ENCODE results near the gene ZNF827. TPM values are rescaled to one million over a fixed set of nuclear protein-coding genes. Genes with fewer than 3 reads are reported as not detected.

ZNF827 gene
- total RNA-seq, 1 donor from 2014 or later, result 19.5 TPM

DNA sequence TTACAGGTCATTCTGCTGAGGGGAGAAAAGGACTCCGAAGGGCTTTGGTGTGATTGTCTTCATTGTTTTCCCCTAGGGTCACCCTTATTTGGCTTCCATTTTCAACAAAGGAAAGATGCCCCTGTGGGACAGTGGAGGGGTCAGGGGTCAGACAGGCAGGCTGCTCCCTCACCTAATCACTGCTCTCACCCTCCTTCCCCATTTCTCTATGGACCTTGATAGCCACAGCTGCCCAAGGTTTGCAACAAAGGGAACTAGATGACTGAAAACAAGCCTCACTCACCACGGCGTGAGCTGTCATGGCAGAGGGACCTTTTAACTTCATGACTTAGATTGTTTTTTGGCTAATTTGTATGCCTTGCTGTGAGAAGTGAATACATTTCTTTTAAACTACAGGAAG, 218.0 kb downstream of the ZNF827 start:
- DNase-seq (ENCODE audit: low spot score in 2 of 2), result no peak
- intact Hi-C loops (cut with DNase I), result no loop called here
- H3K4me3 ChIP-seq, result no peak overlapping the region
- no peak overlapping the region for H3K27ac ChIP-seq
- no peaks in the 10 kb centered on the region for H3K27me3 ChIP-seq
- TF ChIP-seq, protein P1, sequence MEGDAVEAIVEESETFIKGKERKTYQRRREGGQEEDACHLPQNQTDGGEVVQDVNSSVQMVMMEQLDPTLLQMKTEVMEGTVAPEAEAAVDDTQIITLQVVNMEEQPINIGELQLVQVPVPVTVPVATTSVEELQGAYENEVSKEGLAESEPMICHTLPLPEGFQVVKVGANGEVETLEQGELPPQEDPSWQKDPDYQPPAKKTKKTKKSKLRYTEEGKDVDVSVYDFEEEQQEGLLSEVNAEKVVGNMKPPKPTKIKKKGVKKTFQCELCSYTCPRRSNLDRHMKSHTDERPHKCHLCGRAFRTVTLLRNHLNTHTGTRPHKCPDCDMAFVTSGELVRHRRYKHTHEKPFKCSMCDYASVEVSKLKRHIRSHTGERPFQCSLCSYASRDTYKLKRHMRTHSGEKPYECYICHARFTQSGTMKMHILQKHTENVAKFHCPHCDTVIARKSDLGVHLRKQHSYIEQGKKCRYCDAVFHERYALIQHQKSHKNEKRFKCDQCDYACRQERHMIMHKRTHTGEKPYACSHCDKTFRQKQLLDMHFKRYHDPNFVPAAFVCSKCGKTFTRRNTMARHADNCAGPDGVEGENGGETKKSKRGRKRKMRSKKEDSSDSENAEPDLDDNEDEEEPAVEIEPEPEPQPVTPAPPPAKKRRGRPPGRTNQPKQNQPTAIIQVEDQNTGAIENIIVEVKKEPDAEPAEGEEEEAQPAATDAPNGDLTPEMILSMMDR (IDR thresholded peaks at IDR 0.05), result no peak
- no peaks in the 10 kb centered on the region for H3K9me3 ChIP-seq
- no peaks in the 10 kb centered on the region for H3K36me3 ChIP-seq
- H3K4me1 ChIP-seq, result no peaks in the 10 kb centered on the region

DNA sequence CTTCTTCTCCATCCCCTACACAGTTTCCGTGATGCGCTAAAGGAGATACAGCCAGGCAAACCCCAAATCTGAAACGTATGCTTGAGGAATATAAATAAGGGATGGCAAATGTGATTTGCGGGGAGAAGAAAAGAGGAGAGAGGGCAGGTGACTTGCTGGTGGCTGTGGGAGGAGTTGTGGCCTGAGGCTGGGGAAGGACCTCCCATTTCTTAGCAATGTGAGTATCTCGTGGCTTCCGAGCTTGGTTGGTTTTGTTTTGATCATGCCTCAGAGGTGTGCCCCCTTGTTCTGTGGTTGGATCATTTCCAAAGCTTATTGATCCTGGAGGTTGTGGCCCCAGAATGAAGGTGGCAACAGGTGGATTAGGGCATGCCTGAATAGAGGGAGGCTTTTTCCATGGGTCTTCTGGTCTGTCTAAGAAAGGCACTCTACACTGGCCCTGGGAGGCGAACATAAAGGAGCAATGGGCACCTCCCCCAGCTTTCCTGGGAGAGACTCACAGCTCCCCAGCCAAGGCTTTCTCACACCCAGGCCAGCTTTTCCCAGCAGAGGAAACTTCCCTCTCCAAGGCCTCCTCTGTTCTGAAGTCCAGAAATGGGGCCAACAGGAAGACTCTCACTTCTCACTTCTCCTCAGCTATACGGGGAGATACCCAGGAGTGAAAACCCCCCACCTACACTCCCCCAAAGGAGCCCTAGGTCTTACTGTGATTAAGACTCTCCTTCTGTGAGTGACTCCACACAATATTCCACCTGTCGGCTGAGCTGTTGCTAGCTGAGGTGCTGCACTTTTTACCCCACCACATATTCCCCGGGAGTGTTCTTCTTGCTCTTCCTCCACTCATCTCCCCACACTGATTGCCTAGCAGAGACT, 218.6 kb downstream of the ZNF827 start:
- Histone ChIP-seq H3K36me3 (no peaks in the 10 kb centered on the region), H3K27me3 (no peaks in the 10 kb centered on the region), H3K9me3 (no peaks in the 10 kb centered on the region), H3K27ac (no peak overlapping the region), H3K4me1 (no peaks in the 10 kb centered on the region), H3K4me3 (no peak overlapping the region)
- intact Hi-C loops (cut with DNase I), result no loop called here
- no peak for DNase-seq (ENCODE audit: low spot score in 2 of 2)
- TF ChIP-seq, protein P1 (IDR thresholded peaks at IDR 0.05), result no peak

DNA sequence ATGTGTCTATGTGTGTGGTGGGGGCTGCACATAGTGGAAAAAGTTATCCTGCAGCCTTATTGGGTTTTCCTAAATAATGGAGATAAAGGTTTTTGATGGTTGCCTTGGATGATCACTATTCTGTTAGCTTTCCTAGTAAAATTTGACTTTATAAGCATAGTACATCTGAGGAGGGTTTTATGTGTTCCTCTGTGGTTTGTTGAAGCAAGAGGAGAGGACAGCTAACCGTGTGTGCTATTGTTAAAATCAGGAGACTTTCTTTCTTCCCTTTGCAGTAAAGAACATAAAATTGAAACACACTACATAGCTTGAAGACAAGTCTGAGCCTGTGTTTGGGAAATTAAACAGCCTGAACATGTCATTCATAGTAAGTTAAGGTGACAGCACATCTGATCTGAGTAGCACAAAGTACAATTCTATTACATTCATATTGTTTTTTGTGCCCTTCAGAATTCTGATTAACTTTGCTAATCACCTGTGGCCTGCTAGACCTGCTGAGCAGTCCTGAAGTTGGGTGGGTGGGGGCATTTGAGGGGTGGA, 221.9 kb downstream of the ZNF827 start:
- no peak for DNase-seq (ENCODE audit: low spot score in 2 of 2)
- Histone ChIP-seq H3K4me1 (no peaks in the 10 kb centered on the region), H3K27ac (no peak overlapping the region), H3K4me3 (no peak overlapping the region), H3K36me3 (no peaks in the 10 kb centered on the region), H3K27me3 (no peaks in the 10 kb centered on the region), H3K9me3 (peaks cover 0 to 4% of the 10 kb centered on the region in 2 donors)
- TF ChIP-seq, protein P1 (IDR thresholded peaks at IDR 0.05), result no peak
- intact Hi-C loops (cut with DNase I), result no loop called here

DNA sequence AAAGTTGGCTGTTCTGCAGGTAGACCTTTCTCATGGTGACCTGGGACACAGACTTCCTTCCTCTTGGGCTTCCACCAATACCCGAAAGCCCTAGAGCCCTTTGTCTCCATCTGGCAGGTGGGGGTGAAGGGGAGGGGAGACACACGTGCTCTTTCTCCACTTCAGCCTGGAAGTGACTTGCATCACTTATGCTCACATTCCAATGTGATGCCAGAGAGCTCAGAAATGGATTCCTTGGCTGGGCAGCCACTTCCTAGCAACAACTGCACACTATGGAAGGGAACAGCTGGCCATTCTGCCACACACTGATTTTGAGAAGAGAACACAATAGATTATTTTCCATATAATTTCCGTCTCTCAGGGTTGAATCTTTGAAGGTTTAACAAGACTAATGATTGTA, 222.4 kb downstream of the ZNF827 start:
- Histone ChIP-seq H3K27me3 (no peaks in the 10 kb centered on the region), H3K27ac (no peak overlapping the region), H3K9me3 (peaks cover 0 to 8% of the 10 kb centered on the region in 2 donors), H3K4me3 (no peak overlapping the region), H3K36me3 (no peaks in the 10 kb centered on the region), H3K4me1 (no peaks in the 10 kb centered on the region)
- intact Hi-C loops (cut with DNase I), result no loop called here
- TF ChIP-seq, protein P1 (IDR thresholded peaks at IDR 0.05), result no peak
- no peak for DNase-seq (ENCODE audit: low spot score in 2 of 2)

DNA sequence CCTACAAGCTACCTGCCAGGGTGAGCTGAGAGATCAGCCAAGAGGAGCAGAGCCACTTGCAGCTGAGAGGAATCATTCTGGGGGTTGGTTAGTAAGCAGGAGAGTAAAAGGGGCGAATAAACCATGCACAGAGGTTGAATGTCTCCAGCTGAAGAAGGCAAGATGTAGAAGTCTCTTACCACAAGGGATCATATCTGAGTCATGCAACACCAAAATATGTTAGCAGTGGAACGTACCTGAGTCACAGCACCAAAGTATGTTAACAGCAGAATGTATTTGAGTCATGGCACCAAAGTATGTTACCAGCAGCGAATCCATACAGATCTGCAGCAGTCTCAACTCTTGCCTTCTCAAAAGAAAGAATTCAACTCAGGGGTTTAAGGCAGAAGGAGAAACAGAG, 228.8 kb downstream of the ZNF827 start:
- TF ChIP-seq, protein P1 (IDR thresholded peaks at IDR 0.05), result no peak
- H3K27me3 ChIP-seq, result no peaks in the 10 kb centered on the region
- H3K27ac ChIP-seq, result no peak overlapping the region
- intact Hi-C loops (cut with DNase I), result no loop called here
- no peak for DNase-seq (ENCODE audit: low spot score in 2 of 2)
- H3K4me1 ChIP-seq, result no peaks in the 10 kb centered on the region
- H3K9me3 ChIP-seq, result peaks cover 0 to 8% of the 10 kb centered on the region in 2 donors
- no peak overlapping the region for H3K4me3 ChIP-seq
- H3K36me3 ChIP-seq, result no peaks in the 10 kb centered on the region

All from ascending aorta (tissue), 2 donors.